Osteoblast (primary cell): ENCODE data around the gene LAMC1. TPM values are rescaled to one million over a fixed set of nuclear protein-coding genes. Genes with fewer than 3 reads are reported as not detected.

Experiments
- DNase-seq: peaks from one replicate; pipeline ENCODE4 v3.0.0; 2011; ENCODE audit warnings: low spot score, mixed read lengths; ENCODE audit not compliant: insufficient read length; ENCODE audit errors: missing footprints
- H2AFZ ChIP-seq: 2 replicates; pipeline ENCODE4 v1.6.0; 2011; ENCODE audit warnings: mild to moderate bottlenecking, low read length
- H3K27ac ChIP-seq: 2 replicates; pipeline ENCODE4 v1.5.1; 2011; ENCODE audit warnings: mild to moderate bottlenecking, low read depth, low read length, moderate library complexity
- H3K27me3 ChIP-seq: 2 replicates; pipeline ENCODE4 v1.6.0; 2012; ENCODE audit warnings: mild to moderate bottlenecking, control low read depth, inconsistent platforms, low read length, moderate library complexity; ENCODE audit not compliant: insufficient read depth
- H3K36me3 ChIP-seq: 2 replicates; pipeline ENCODE4 v1.5.1; 2011; ENCODE audit warnings: mild to moderate bottlenecking, low read length, control low read depth, moderate library complexity; ENCODE audit not compliant: insufficient read depth
- H3K4me1 ChIP-seq: 2 replicates; pipeline ENCODE4 v1.5.1; 2011; ENCODE audit warnings: mild to moderate bottlenecking, low read length, control low read depth, moderate library complexity; ENCODE audit not compliant: insufficient read depth
- H3K4me2 ChIP-seq: 2 replicates; pipeline ENCODE4 v1.6.0; 2011; ENCODE audit warnings: mild to moderate bottlenecking, low read length; ENCODE audit not compliant: insufficient read depth
- H3K4me3 ChIP-seq: fragments of 200-600 bp; sonication (generic); 3 replicates; pipeline ENCODE4 v1.5.1; 2012; ENCODE audit warnings: mild to moderate bottlenecking, low read length, inconsistent platforms; ENCODE audit not compliant: insufficient read depth
- H3K79me2 ChIP-seq: 2 replicates; pipeline ENCODE4 v1.6.0; 2012; ENCODE audit warnings: mild to moderate bottlenecking, low read length, control low read depth, inconsistent platforms; ENCODE audit not compliant: insufficient read depth
- H3K9me3 ChIP-seq: 2 replicates; pipeline ENCODE4 v1.5.1; 2011; ENCODE audit warnings: low read depth, low read length, control low read depth
- H4K20me1 ChIP-seq: 2 replicates; pipeline ENCODE4 v1.6.0; 2012; ENCODE audit warnings: mild to moderate bottlenecking, low read length, control low read depth; ENCODE audit not compliant: insufficient read depth
- total RNA-seq: library from RNA; depleted of rRNA; stranded (reverse); fragments of >200 nt; gene quantifications from 2 replicates; pipeline ENCODE4 v1.2.3, GENCODE V29; 2012
- TF ChIP-seq, protein P1 (sequence below): IDR thresholded peaks from 2 replicates; pipeline ENCODE4 v1.5.1; 2011; ENCODE audit warnings: mild to moderate bottlenecking, low read depth, low read length, moderate library complexity; ENCODE audit errors: extremely low read depth

The LAMC1 gene
- total RNA-seq, 1 donor, result 966 TPM

DNA sequence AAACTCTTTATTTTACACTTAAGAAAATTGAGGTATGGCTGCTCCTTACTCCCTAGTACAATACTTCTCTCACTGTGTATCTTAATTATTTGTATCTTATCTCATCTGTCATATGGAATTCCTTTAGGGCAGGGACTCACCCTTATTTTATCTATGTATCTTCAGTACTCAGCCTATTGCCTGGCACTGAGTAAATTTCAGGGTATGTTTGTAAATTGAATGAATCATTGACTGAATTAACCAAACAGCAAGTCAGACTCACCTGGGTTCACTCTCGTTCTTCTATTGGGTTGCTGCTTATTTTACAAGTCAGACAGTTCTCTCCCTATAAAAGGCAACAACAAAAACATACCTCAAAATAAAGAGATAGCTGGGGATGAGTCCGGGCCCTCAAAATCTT lies 63.8 kb downstream of the LAMC1 start:
- H4K20me1 ChIP-seq, result peaks cover 69% of the 10 kb centered on the region
- no peak for DNase-seq
- no peak overlapping the region for H3K27ac ChIP-seq
- H2AFZ ChIP-seq, result no peak overlapping the region
- no peak overlapping the region for H3K4me3 ChIP-seq
- no peak overlapping the region for H3K4me2 ChIP-seq
- H3K9me3 ChIP-seq, result no peaks in the 10 kb centered on the region
- no peaks in the 10 kb centered on the region for H3K36me3 ChIP-seq
- TF ChIP-seq, protein P1, sequence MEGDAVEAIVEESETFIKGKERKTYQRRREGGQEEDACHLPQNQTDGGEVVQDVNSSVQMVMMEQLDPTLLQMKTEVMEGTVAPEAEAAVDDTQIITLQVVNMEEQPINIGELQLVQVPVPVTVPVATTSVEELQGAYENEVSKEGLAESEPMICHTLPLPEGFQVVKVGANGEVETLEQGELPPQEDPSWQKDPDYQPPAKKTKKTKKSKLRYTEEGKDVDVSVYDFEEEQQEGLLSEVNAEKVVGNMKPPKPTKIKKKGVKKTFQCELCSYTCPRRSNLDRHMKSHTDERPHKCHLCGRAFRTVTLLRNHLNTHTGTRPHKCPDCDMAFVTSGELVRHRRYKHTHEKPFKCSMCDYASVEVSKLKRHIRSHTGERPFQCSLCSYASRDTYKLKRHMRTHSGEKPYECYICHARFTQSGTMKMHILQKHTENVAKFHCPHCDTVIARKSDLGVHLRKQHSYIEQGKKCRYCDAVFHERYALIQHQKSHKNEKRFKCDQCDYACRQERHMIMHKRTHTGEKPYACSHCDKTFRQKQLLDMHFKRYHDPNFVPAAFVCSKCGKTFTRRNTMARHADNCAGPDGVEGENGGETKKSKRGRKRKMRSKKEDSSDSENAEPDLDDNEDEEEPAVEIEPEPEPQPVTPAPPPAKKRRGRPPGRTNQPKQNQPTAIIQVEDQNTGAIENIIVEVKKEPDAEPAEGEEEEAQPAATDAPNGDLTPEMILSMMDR, result no peak
- H3K27me3 ChIP-seq, result no peaks in the 10 kb centered on the region
- H3K4me1 ChIP-seq, result peaks cover 23% of the 10 kb centered on the region
- peaks cover 100% of the 10 kb centered on the region for H3K79me2 ChIP-seq

DNA sequence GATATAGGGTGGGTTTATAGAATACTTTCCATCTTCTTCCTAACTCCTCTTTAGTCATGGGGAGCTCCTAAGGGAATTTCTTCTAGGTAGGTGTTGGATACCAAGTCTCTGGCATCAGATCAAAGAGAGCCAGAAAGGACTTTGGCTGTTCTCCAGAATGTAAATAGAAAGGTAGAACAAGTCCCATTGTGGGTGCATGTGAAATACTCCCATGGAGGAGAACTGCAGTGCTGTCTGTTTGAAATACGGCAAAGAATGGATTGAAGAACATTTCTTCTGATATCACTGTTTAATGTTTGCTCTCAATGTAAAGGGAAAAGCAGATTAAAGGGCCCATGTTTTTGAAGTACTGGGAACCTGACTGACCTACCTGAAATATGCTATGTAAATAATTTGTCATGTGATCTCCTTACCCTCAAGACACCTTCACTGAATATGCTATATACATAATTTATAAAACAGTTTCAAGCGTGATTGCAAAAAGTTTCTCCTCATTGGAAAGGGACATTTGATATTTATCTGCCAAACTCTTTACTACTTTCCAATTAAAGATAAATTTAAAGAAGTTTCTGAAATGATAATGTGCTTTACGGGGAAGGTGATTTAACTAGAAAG lies 65.9 kb downstream of the LAMC1 start:
- Histone ChIP-seq H3K4me2 (no peak overlapping the region), H3K79me2 (peaks cover 100% of the 10 kb centered on the region), H3K27ac (no peak overlapping the region)

DNA sequence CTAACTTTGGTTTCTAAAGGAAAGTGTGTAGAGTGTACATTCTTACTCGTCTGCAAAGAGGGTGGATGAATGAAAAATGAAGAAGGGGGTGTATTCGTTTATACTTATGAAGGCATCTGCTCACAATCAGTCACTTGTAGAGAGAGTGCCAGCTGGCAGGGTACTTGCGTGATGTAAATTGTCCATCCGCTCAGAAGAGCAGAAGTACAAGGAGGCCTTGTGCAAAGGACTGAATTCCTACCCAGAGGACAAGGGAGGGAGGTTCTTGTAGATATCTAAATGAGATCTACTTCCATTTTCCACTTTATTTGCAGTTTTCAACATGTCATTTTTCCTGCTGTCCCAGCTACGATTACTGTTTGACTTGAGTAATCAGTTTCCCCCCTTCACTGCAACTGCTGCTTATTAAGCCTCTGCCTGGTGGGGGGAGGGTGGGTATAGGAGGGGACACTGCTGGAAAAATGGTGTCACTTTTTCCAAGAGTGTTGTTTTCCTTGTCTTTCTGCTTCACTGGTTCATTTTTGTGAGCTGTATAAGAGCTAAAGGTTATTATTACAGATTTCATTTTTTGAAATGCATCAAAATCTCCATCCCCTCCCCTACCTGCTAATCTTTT lies 67.3 kb downstream of the LAMC1 start:
- no peak for DNase-seq

More for the DNA sequence above, 65.9 kb downstream of the LAMC1 start:
- no peaks in the 10 kb centered on the region for H3K27me3 ChIP-seq
- H3K4me1 ChIP-seq, result peaks cover 39% of the 10 kb centered on the region
- no peak overlapping the region for H2AFZ ChIP-seq
- peaks cover 6% of the 10 kb centered on the region for H3K36me3 ChIP-seq
- no peaks in the 10 kb centered on the region for H3K9me3 ChIP-seq
- H4K20me1 ChIP-seq, result peaks cover 68% of the 10 kb centered on the region
- TF ChIP-seq, protein P1, result no peak
- no peak for DNase-seq
- H3K4me3 ChIP-seq, result no peak overlapping the region

DNA sequence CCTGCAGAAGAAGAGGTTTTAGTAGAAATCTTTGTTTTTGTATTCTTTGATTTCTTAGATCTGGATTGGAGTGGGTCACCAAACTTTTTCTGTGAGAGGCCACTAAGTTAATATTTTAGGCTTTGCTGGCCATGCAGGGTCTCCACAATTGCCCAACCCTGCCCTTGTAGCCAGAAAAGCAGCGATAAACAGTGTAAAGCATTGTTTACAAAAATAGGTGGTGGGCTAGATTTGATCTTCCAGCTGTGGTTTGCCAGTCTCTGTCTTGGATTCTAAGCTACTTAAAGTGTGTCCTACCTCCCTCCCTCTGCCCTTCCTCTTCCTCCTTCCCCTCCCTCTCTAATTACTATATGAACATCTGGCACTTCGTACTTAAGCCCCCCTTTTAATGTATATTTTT lies 68.0 kb downstream of the LAMC1 start:
- peaks cover 73% of the 10 kb centered on the region for H4K20me1 ChIP-seq
- TF ChIP-seq, protein P1, result no peak

More for the DNA sequence above, 67.3 kb downstream of the LAMC1 start:
- Histone ChIP-seq H3K4me2 (peak overlapping the region; percentile 19), H3K27me3 (no peaks in the 10 kb centered on the region), H4K20me1 (peaks cover 70% of the 10 kb centered on the region), H2AFZ (no peak overlapping the region), H3K4me3 (no peak overlapping the region), H3K27ac (peak overlapping the region; percentile 29), H3K36me3 (peaks cover 6% of the 10 kb centered on the region), H3K79me2 (peaks cover 100% of the 10 kb centered on the region), H3K9me3 (no peaks in the 10 kb centered on the region), H3K4me1 (peaks cover 45% of the 10 kb centered on the region)
- TF ChIP-seq, protein P1, result no peak

More for the DNA sequence above, 68.0 kb downstream of the LAMC1 start:
- Histone ChIP-seq H3K4me1 (peaks cover 47% of the 10 kb centered on the region), H3K27ac (no peak overlapping the region), H3K4me2 (no peak overlapping the region), H3K27me3 (no peaks in the 10 kb centered on the region), H3K79me2 (peaks cover 100% of the 10 kb centered on the region), H3K9me3 (no peaks in the 10 kb centered on the region), H3K36me3 (peaks cover 6% of the 10 kb centered on the region), H3K4me3 (no peak overlapping the region), H2AFZ (no peak overlapping the region)
- DNase-seq, result no peak
